GM12878 (cell line): Measurements from ENCODE around the gene ZNF365. TPM values are rescaled to one million over a fixed set of nuclear protein-coding genes. Genes with fewer than 3 reads are reported as not detected.

Experiments used
- ATAC-seq: fragments of 200-7000 bp; cut with Tn5 transposase; 3 replicates; pipeline ENCODE4 v1.9.1; 2020; ENCODE audit warnings: mild to moderate bottlenecking, moderate library complexity
- BruUV-seq: library from RNA; stranded (reverse); fragments of 400-500 nt; replicated peaks from 2 replicates; lab custom pipeline; 2021; lab: Mats Ljungman, UMichigan
- CTCF ChIA-PET: fragments of 300-600 bp; sonication (Branson Sonifier 250); formaldehyde crosslinking; extraction: SDS; loops from one replicate; lab custom pipeline; 2021; ENCODE audit warnings: inconsistent platforms; lab: Yijun Ruan, JAX
- POLR2A ChIA-PET: fragments of 350-600 bp; formaldehyde crosslinking; extraction: SDS; loops from one replicate; lab custom pipeline; 2021; ENCODE audit warnings: inconsistent platforms; lab: Charles Lee
- RAD21 ChIA-PET: fragments of 300-600 bp; sonication (Branson Sonifier 250); formaldehyde crosslinking; loops from one replicate; lab custom pipeline; 2023; ENCODE audit warnings: antibody characterized with exemption; ENCODE audit not compliant: unreplicated experiment; lab: Charles Lee
- SMC1A ChIA-PET: fragments of 300-600 bp; sonication (Branson Sonifier 250); formaldehyde crosslinking; loops from one replicate; lab custom pipeline; 2023; ENCODE audit not compliant: unreplicated experiment, uncharacterized antibody; lab: Charles Lee
- DNase-seq: peaks from one replicate; pipeline ENCODE4 v3.0.0-alpha.2; 2011; ENCODE audit warnings: low read depth, low spot score
- FAIRE-seq: peaks from 3 replicates; lab custom pipeline; 2011; peaks lifted over from hg19 to GRCh38; lab: Jason Lieb, UNC
- H2AFZ ChIP-seq: 2 replicates; pipeline ENCODE4 v1.6.0; 2011; ENCODE audit warnings: low read depth, low read length, control low read depth; ENCODE audit not compliant: control insufficient read depth
- H3K27ac ChIP-seq: 2 replicates; pipeline ENCODE4 v1.5.1; 2011; ENCODE audit warnings: control low read depth; ENCODE audit not compliant: control insufficient read depth, insufficient read depth
- H3K27me3 ChIP-seq, 2 experiments: replicated peaks in 1 of 2; 2 replicates each; pipeline versions ENCODE4 v1.6.0 to v1.6.1; 2011; ENCODE audit warnings: low read length in 1 of 2; ENCODE audit not compliant: control insufficient read depth in 2 of 2, insufficient read depth in 2 of 2
- H3K36me3 ChIP-seq, 2 experiments: 2 replicates each; pipeline ENCODE4 v1.5.1; 2011; ENCODE audit warnings: low read length in 1 of 2; ENCODE audit not compliant: control insufficient read depth in 2 of 2, insufficient read depth in 2 of 2
- H3K4me1 ChIP-seq: 2 replicates; pipeline ENCODE4 v1.6.1; 2011; ENCODE audit warnings: mild to moderate bottlenecking, low read length, moderate library complexity, mixed read lengths; ENCODE audit not compliant: control insufficient read depth, insufficient read depth
- H3K4me2 ChIP-seq: 2 replicates; pipeline ENCODE4 v1.6.0; 2011; ENCODE audit warnings: control low read depth; ENCODE audit not compliant: control insufficient read depth, insufficient read depth
- H3K4me3 ChIP-seq: fragments of 200-600 bp; sonication (generic); 2 replicates; pipeline ENCODE4 v1.5.1; 2016
- H3K79me2 ChIP-seq: 2 replicates; pipeline ENCODE4 v1.6.0; 2011; ENCODE audit warnings: low read length; ENCODE audit not compliant: control insufficient read depth, insufficient read depth
- H3K9ac ChIP-seq: 2 replicates; pipeline ENCODE4 v1.8.0; 2011; ENCODE audit warnings: low read length, control low read depth, mixed read lengths; ENCODE audit not compliant: control insufficient read depth, insufficient read depth
- H3K9me3 ChIP-seq: replicated peaks from 3 replicates; pipeline ENCODE4 v1.5.1; 2011; ENCODE audit warnings: mild to moderate bottlenecking, low read length; ENCODE audit not compliant: control insufficient read depth, insufficient read depth
- H4K20me1 ChIP-seq: 2 replicates; pipeline ENCODE4 v1.6.0; 2011; ENCODE audit not compliant: control insufficient read depth, insufficient read depth
- BACH1 ChIP-seq: fragments of 450-650 bp; IDR thresholded peaks from 2 replicates; pipeline ENCODE4 v1.6.1; 2017; ENCODE audit warnings: mild to moderate bottlenecking, borderline replicate concordance
- RCOR1 ChIP-seq: conservative IDR thresholded peaks from 2 replicates; pipeline ENCODE4 v1.6.1; 2012; ENCODE audit warnings: low read depth, low read length, improper control_type of control experiment
- SRF ChIP-seq, 2 experiments: IDR thresholded peaks; 2 replicates each; pipeline ENCODE4 v1.6.1; 2011; ENCODE audit warnings: low read depth in 2 of 2, low read length in 2 of 2, mild to moderate bottlenecking in 1 of 2, moderate library complexity in 1 of 2
- TARDBP ChIP-seq: IDR thresholded peaks from 2 replicates; pipeline ENCODE4 v1.6.1; 2016; ENCODE audit warnings: borderline replicate concordance
- ZZZ3 ChIP-seq: IDR thresholded peaks from 2 replicates; pipeline ENCODE4 v1.6.1; 2011; ENCODE audit warnings: low read depth; ENCODE audit not compliant: control insufficient read depth, insufficient read length
- in situ Hi-C: fragments of 300-500 bp; cut with MboI; formaldehyde crosslinking; loops from 9 replicates; pipeline ENCODE4 v1.14.3; 2018; ENCODE audit warnings: mixed read lengths
- intact Hi-C: fragments of 100-400 bp; cut with micrococcal nuclease; formaldehyde crosslinking; loops from one replicate; pipeline ENCODE4 v1.14.2; 2022; ENCODE audit not compliant: unreplicated experiment
- polyA plus RNA-seq, 11 experiments: library from polyadenylated mRNA; depleted of rRNA in 4 of 11; unstranded in 6 of 11; stranded (reverse) in 5 of 11; fragments of >200 nt; fragmentation: Nextera tagmentation in 4 of 11; fragmentation: Illumina TruSeq in 1 of 11; extraction: Ambion mirVana in 4 of 11; extraction: Trizol in 1 of 11; gene quantifications; 1 replicate in 1 of 11; 2 replicates in 10 of 11; pipeline versions ENCODE4 v1.2.1 to v1.2.3, GENCODE V29; 2011 to 2016; ENCODE audit warnings: inconsistent platforms in 2 of 11, missing spikeins in 2 of 11, low read depth in 1 of 11
- total RNA-seq, 4 experiments: library from RNA; depleted of rRNA in 3 of 4; stranded (reverse); fragments of >200 nt in 3 of 4; fragmentation: Illumina TruSeq in 1 of 4; extraction: Trizol in 1 of 4; gene quantifications; 2 replicates each; pipeline versions ENCODE4 v1.2.1 to v1.2.3, GENCODE V29; 2013 to 2021
- TF ChIP-seq, protein P1 (sequence below): fragments of 450-650 bp; IDR thresholded peaks from 2 replicates; pipeline ENCODE4 v1.6.1; 2017; ENCODE audit warnings: mild to moderate bottlenecking, low read depth, inconsistent platforms; ENCODE audit not compliant: poor library complexity, severe bottlenecking
- TF ChIP-seq, protein P2 (sequence below): IDR thresholded peaks from 2 replicates; pipeline ENCODE4 v1.6.1; 2012; ENCODE audit warnings: mild to moderate bottlenecking, low read depth, low read length
- TF ChIP-seq, protein P3 (sequence below): fragments of 450-650 bp; IDR thresholded peaks from 2 replicates; pipeline ENCODE4 v1.6.1; 2014; ENCODE audit warnings: mild to moderate bottlenecking
- TF ChIP-seq, protein P4 (sequence below): fragments of 450-650 bp; IDR thresholded peaks from 2 replicates; pipeline ENCODE4 v1.6.1; 2017; ENCODE audit warnings: mild to moderate bottlenecking, moderate library complexity

The ZNF365 gene
- total and polyA plus RNA-seq, 10 of the 15 experiments (the other 5 are each of a cell fraction or from before 2014, with no cell fraction given): 0.08 TPM; not detected in 9

DNA sequence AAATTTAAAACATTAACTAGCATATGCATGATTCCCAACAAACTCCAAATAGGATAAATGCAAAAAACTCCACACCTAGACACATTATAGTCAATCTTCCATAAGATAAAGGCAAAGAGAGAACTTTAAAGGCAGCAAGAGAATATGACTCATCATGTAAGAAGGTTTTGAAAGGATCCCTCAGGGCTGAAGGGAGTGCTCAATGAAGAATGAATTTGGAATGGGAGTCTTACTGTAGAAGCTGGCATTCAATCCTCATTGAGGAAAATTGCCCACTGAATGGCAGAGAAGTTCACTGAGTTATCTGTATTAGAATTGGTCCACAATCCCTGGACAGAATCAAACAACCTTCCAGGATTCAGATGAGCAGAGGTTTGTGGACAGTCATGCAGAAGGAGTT is 26.1 kb upstream of the ZNF365 start:
- Histone ChIP-seq H3K4me3 (no peak overlapping the region), H3K27me3 (no peaks in the 10 kb centered on the region), H3K9me3 (no peaks in the 10 kb centered on the region; the same call in 2 of the 3 replicates), H3K79me2 (no peaks in the 10 kb centered on the region), H3K36me3 (no peaks in the 10 kb centered on the region), H3K27ac (no peak overlapping the region), H3K9ac (no peak overlapping the region), H3K4me1 (no peaks in the 10 kb centered on the region), H4K20me1 (no peaks in the 10 kb centered on the region), H3K4me2 (no peak overlapping the region), H2AFZ (no peak overlapping the region)
- in situ Hi-C loops: no loop called here
- DNase-seq: no peak
- ChIA-PET RAD21 (no interaction called here), SMC1A (no interaction called here), CTCF (no interaction called here), POLR2A (no interaction called here)
- no peak for ATAC-seq
- BruUV-seq: no TSS peak
- TF ChIP-seq RCOR1 (no peak), BACH1 (no peak), TARDBP (no peak), ZZZ3 (no peak), SRF (IDR thresholded peaks at IDR 0.05; ENCODE audit: low read depth in 2 of 2, low read length in 2 of 2) (no peak)
- TF ChIP-seq, protein P1, sequence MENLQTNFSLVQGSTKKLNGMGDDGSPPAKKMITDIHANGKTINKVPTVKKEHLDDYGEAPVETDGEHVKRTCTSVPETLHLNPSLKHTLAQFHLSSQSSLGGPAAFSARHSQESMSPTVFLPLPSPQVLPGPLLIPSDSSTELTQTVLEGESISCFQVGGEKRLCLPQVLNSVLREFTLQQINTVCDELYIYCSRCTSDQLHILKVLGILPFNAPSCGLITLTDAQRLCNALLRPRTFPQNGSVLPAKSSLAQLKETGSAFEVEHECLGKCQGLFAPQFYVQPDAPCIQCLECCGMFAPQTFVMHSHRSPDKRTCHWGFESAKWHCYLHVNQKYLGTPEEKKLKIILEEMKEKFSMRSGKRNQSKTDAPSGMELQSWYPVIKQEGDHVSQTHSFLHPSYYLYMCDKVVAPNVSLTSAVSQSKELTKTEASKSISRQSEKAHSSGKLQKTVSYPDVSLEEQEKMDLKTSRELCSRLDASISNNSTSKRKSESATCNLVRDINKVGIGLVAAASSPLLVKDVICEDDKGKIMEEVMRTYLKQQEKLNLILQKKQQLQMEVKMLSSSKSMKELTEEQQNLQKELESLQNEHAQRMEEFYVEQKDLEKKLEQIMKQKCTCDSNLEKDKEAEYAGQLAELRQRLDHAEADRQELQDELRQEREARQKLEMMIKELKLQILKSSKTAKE: no peak
- TF ChIP-seq, protein P2, sequence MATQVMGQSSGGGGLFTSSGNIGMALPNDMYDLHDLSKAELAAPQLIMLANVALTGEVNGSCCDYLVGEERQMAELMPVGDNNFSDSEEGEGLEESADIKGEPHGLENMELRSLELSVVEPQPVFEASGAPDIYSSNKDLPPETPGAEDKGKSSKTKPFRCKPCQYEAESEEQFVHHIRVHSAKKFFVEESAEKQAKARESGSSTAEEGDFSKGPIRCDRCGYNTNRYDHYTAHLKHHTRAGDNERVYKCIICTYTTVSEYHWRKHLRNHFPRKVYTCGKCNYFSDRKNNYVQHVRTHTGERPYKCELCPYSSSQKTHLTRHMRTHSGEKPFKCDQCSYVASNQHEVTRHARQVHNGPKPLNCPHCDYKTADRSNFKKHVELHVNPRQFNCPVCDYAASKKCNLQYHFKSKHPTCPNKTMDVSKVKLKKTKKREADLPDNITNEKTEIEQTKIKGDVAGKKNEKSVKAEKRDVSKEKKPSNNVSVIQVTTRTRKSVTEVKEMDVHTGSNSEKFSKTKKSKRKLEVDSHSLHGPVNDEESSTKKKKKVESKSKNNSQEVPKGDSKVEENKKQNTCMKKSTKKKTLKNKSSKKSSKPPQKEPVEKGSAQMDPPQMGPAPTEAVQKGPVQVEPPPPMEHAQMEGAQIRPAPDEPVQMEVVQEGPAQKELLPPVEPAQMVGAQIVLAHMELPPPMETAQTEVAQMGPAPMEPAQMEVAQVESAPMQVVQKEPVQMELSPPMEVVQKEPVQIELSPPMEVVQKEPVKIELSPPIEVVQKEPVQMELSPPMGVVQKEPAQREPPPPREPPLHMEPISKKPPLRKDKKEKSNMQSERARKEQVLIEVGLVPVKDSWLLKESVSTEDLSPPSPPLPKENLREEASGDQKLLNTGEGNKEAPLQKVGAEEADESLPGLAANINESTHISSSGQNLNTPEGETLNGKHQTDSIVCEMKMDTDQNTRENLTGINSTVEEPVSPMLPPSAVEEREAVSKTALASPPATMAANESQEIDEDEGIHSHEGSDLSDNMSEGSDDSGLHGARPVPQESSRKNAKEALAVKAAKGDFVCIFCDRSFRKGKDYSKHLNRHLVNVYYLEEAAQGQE: no peak
- TF ChIP-seq, protein P3, sequence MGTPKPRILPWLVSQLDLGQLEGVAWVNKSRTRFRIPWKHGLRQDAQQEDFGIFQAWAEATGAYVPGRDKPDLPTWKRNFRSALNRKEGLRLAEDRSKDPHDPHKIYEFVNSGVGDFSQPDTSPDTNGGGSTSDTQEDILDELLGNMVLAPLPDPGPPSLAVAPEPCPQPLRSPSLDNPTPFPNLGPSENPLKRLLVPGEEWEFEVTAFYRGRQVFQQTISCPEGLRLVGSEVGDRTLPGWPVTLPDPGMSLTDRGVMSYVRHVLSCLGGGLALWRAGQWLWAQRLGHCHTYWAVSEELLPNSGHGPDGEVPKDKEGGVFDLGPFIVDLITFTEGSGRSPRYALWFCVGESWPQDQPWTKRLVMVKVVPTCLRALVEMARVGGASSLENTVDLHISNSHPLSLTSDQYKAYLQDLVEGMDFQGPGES: no peak
- TF ChIP-seq, protein P4, sequence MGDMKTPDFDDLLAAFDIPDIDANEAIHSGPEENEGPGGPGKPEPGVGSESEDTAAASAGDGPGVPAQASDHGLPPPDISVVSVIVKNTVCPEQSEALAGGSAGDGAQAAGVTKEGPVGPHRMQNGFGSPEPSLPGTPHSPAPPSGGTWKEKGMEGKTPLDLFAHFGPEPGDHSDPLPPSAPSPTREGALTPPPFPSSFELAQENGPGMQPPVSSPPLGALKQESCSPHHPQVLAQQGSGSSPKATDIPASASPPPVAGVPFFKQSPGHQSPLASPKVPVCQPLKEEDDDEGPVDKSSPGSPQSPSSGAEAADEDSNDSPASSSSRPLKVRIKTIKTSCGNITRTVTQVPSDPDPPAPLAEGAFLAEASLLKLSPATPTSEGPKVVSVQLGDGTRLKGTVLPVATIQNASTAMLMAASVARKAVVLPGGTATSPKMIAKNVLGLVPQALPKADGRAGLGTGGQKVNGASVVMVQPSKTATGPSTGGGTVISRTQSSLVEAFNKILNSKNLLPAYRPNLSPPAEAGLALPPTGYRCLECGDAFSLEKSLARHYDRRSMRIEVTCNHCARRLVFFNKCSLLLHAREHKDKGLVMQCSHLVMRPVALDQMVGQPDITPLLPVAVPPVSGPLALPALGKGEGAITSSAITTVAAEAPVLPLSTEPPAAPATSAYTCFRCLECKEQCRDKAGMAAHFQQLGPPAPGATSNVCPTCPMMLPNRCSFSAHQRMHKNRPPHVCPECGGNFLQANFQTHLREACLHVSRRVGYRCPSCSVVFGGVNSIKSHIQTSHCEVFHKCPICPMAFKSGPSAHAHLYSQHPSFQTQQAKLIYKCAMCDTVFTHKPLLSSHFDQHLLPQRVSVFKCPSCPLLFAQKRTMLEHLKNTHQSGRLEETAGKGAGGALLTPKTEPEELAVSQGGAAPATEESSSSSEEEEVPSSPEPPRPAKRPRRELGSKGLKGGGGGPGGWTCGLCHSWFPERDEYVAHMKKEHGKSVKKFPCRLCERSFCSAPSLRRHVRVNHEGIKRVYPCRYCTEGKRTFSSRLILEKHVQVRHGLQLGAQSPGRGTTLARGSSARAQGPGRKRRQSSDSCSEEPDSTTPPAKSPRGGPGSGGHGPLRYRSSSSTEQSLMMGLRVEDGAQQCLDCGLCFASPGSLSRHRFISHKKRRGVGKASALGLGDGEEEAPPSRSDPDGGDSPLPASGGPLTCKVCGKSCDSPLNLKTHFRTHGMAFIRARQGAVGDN: no peak
- intact Hi-C loops: no loop called here
- no peak for FAIRE-seq
